ENCODE results near the gene PCNX2. TPM values are rescaled to one million over a fixed set of nuclear protein-coding genes. Genes with fewer than 3 reads are reported as not detected.

PCNX2 gene
- total RNA-seq, 1 experiment from 2014 or later: 63.4 TPM

DNA sequence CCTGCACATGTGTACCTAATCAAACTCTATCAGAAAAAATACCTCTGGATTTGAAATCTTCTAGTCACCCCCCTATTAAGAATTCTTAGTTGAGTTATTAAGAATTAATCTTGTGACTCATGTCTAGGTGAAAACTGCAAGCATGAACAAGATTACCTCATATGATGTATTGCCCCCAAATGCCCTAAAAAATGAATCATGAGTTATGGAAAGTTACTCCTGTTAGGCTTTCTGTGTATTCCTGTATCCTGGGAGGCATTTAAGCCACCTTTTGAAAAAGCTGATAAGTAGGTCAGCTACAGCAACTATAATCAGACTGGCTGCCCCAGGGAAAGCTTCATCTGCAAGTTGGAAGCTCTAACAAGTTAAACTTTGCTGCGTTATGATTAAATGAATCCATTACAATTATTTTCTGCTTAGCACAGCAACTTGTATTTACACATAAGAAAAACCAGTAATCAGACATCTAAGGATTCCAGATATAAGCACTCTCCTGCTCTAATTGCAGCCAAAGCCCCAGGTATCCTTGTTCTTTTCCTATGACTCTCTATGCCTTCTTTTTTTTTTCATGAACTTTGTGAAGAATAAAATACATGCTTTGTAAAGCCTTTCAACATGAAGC, 197.5 kb downstream of the PCNX2 start:
- TF ChIP-seq, protein P1, sequence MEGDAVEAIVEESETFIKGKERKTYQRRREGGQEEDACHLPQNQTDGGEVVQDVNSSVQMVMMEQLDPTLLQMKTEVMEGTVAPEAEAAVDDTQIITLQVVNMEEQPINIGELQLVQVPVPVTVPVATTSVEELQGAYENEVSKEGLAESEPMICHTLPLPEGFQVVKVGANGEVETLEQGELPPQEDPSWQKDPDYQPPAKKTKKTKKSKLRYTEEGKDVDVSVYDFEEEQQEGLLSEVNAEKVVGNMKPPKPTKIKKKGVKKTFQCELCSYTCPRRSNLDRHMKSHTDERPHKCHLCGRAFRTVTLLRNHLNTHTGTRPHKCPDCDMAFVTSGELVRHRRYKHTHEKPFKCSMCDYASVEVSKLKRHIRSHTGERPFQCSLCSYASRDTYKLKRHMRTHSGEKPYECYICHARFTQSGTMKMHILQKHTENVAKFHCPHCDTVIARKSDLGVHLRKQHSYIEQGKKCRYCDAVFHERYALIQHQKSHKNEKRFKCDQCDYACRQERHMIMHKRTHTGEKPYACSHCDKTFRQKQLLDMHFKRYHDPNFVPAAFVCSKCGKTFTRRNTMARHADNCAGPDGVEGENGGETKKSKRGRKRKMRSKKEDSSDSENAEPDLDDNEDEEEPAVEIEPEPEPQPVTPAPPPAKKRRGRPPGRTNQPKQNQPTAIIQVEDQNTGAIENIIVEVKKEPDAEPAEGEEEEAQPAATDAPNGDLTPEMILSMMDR (IDR thresholded peaks at IDR 0.05; ENCODE audit: unreplicated experiment): no peak
- intact Hi-C loops (cut with micrococcal nuclease; ENCODE audit: unreplicated experiment): no loop called here
- Mint-ChIP-seq H3K4me3 (ENCODE audit: low read depth, unreplicated experiment) (no peak overlapping the region), H3K27ac (ENCODE audit: unreplicated experiment) (no peak overlapping the region), H3K36me3 (ENCODE audit: insufficient read depth, unreplicated experiment) (no peaks in the 10 kb centered on the region), H3K4me1 (ENCODE audit: low read depth, unreplicated experiment) (peaks cover 8% of the 10 kb centered on the region), H3K9me3 (ENCODE audit: low read depth, unreplicated experiment) (no peaks in the 10 kb centered on the region), H3K27me3 (ENCODE audit: unreplicated experiment) (no peaks in the 10 kb centered on the region)
- no TSS peak for BruUV-seq (replicated peaks)
- CTCF ChIA-PET: no interaction called here
- no peak for DNase-seq

- no peak for DNase-seq
- H3K27me3 Mint-ChIP-seq (ENCODE audit: unreplicated experiment): no peaks in the 10 kb centered on the region
- H3K4me3 Mint-ChIP-seq (ENCODE audit: low read depth, unreplicated experiment): no peak overlapping the region
- intact Hi-C loops (cut with micrococcal nuclease; ENCODE audit: unreplicated experiment): no loop called here
- H3K9me3 Mint-ChIP-seq (ENCODE audit: low read depth, unreplicated experiment): no peaks in the 10 kb centered on the region
- H3K36me3 Mint-ChIP-seq (ENCODE audit: insufficient read depth, unreplicated experiment): no peaks in the 10 kb centered on the region
- no TSS peak for BruUV-seq (replicated peaks)
- CTCF ChIA-PET: no interaction called here
- peaks cover 8% of the 10 kb centered on the region for H3K4me1 Mint-ChIP-seq (ENCODE audit: low read depth, unreplicated experiment)
- no peak overlapping the region for H3K27ac Mint-ChIP-seq (ENCODE audit: unreplicated experiment)
- TF ChIP-seq, protein P1 (IDR thresholded peaks at IDR 0.05; ENCODE audit: unreplicated experiment): no peak
Measured at GRCh38 chr1:233097546-233097945, 198.0 kb downstream of the PCNX2 start.

DNA sequence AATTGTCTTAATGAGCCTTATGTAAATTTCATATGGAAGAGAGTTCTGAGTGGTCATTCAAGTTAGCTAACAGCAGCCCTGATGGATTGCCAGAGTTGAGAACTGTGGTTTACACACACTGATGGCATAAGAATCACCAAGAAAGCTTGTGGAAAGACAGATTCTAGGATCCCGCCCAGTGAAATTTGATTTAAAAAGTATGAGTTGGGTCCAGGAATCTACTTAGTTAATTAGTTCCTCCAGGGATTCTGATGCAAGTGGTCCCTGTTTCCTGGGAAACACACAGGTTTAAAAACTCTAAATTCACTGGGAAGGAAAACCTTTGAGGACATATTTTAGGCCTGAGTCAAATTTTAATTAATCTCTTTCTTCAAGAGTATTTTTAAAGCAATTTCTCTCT, 200.8 kb downstream of the PCNX2 start:
- CTCF ChIA-PET: interaction anchor here (0.6 kb wide), 1 partner anchor 1131 kb away, joined by 6 read pairs; no protein-coding TSS in a partner anchor
- Mint-ChIP-seq H3K4me1 (ENCODE audit: low read depth, unreplicated experiment) (peaks cover 8% of the 10 kb centered on the region), H3K36me3 (ENCODE audit: insufficient read depth, unreplicated experiment) (no peaks in the 10 kb centered on the region), H3K4me3 (ENCODE audit: low read depth, unreplicated experiment) (no peak overlapping the region), H3K27me3 (ENCODE audit: unreplicated experiment) (no peaks in the 10 kb centered on the region), H3K9me3 (ENCODE audit: low read depth, unreplicated experiment) (no peaks in the 10 kb centered on the region), H3K27ac (ENCODE audit: unreplicated experiment) (no peak overlapping the region)
- DNase-seq: no peak
- TF ChIP-seq, protein P1 (IDR thresholded peaks at IDR 0.05; ENCODE audit: unreplicated experiment): no peak
- intact Hi-C loops (cut with micrococcal nuclease; ENCODE audit: unreplicated experiment): no loop called here
- BruUV-seq (replicated peaks): no TSS peak

GRCh38 chr1:233094269-233094668, 201.3 kb downstream of the PCNX2 start:
- no peak overlapping the region for H3K27ac Mint-ChIP-seq (ENCODE audit: unreplicated experiment)
- intact Hi-C loops (cut with micrococcal nuclease; ENCODE audit: unreplicated experiment): no loop called here
- CTCF ChIA-PET: interaction anchor here (0.6 kb wide), 1 partner anchor 1132 kb away, joined by 6 read pairs; no protein-coding TSS in a partner anchor

More at GRCh38 chr1:233094269-233094668, 201.3 kb downstream of the PCNX2 start:
- H3K4me3 Mint-ChIP-seq (ENCODE audit: low read depth, unreplicated experiment): no peak overlapping the region
- DNase-seq: no peak
- no peaks in the 10 kb centered on the region for H3K36me3 Mint-ChIP-seq (ENCODE audit: insufficient read depth, unreplicated experiment)
- peaks cover 8% of the 10 kb centered on the region for H3K4me1 Mint-ChIP-seq (ENCODE audit: low read depth, unreplicated experiment)
- no peaks in the 10 kb centered on the region for H3K9me3 Mint-ChIP-seq (ENCODE audit: low read depth, unreplicated experiment)
- TF ChIP-seq, protein P1 (IDR thresholded peaks at IDR 0.05; ENCODE audit: unreplicated experiment): no peak
- no peaks in the 10 kb centered on the region for H3K27me3 Mint-ChIP-seq (ENCODE audit: unreplicated experiment)
- BruUV-seq (replicated peaks): no TSS peak

Measured in Calu3 (cell line).